OCI-LY3 (cell line): Measurements from ENCODE around the gene RTP1.

Experiments used
- H2AFZ ChIP-seq: fragments of 200-600, 300-600 bp; shearing (Covaris generic); 2 replicates; pipeline ENCODE4 v1.6.0; 2014; ENCODE audit warnings: antibody characterized with exemption, low read depth, low read length
- H3K27ac ChIP-seq: fragments of 200-600, 300-600 bp; sonication (generic); 2 replicates; pipeline ENCODE4 v1.5.1; 2014; ENCODE audit warnings: mild to moderate bottlenecking, low read length, moderate library complexity, mixed read lengths
- H3K27me3 ChIP-seq: fragments of 200-600, 300-600 bp; sonication (generic); 2 replicates; pipeline ENCODE4 v1.6.1; 2014; ENCODE audit warnings: low read depth, low read length, mixed read lengths
- H3K36me3 ChIP-seq: fragments of 200-600, 300-600 bp; sonication (generic); replicated peaks from 2 replicates; pipeline ENCODE3; 2014; ENCODE audit warnings: low read depth, low read length, mixed read lengths
- H3K4me1 ChIP-seq: fragments of 300-600, 200-600 bp; sonication (generic); 2 replicates; pipeline ENCODE4 v1.6.1; 2014; ENCODE audit warnings: low read length, mixed read lengths
- H3K4me2 ChIP-seq: fragments of 200-600, 300-600 bp; sonication (generic); 2 replicates; pipeline ENCODE4 v1.6.1; 2014; ENCODE audit warnings: low read length, mixed read lengths
- H3K4me3 ChIP-seq: fragments of 300-600, 200-600 bp; sonication (generic); 2 replicates; pipeline ENCODE4 v1.5.1; 2014; ENCODE audit warnings: antibody characterized with exemption, mild to moderate bottlenecking, low read length, moderate library complexity
- H3K79me2 ChIP-seq: fragments of 300-600, 200-600 bp; shearing (Covaris generic); 2 replicates; pipeline ENCODE4 v1.6.1; 2014; ENCODE audit warnings: mild to moderate bottlenecking, low read length, mixed read lengths
- H3K9ac ChIP-seq: fragments of 300-600, 200-600 bp; shearing (Covaris generic); 2 replicates; pipeline ENCODE4 v1.6.0; 2014; ENCODE audit warnings: mild to moderate bottlenecking, low read length, moderate library complexity
- H3K9me3 ChIP-seq: fragments of 200-600, 300-600 bp; shearing (Covaris generic); 2 replicates; pipeline ENCODE4 v1.6.1; 2014; ENCODE audit warnings: low read length, mixed read lengths; ENCODE audit not compliant: insufficient read depth
- H4K20me1 ChIP-seq: fragments of 200-600, 300-600 bp; sonication (generic); 2 replicates; pipeline ENCODE4 v1.6.1; 2016; ENCODE audit warnings: low read length, mixed read lengths; ENCODE audit not compliant: insufficient read depth
- EZH2phosphoT487 ChIP-seq: fragments of 200-600 bp; shearing (Covaris generic); IDR thresholded peaks from 2 replicates; pipeline ENCODE4 v1.6.1; 2018; ENCODE audit warnings: antibody characterized with exemption, mixed run types, low read depth
- TF ChIP-seq, protein P1 (sequence below): fragments of 200-600, 300-600 bp; sonication (generic); IDR thresholded peaks from 2 replicates; pipeline ENCODE4 v1.5.1; 2014; ENCODE audit warnings: antibody characterized with exemption, low read length, low read depth

Gene RTP1

DNA sequence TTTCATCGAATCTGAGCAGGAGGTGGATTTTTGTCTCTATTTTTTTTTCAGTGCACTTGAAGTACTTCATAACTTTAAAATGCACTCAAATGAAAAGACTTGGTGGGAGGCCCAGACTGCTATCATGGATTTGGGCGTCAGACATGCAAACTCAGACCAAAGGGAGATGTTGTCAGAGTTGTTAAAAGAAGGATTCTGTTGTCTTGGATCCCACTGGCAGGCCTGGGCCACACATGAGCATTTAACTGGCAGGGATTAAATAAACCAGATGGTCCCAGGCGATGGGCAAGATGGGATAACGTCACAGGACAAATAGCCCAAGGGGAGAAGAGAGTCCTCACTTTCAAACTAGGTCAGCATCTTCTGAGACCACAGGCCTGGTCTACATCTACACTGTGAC lies 15.4 kb downstream of the RTP1 start:
- TF ChIP-seq EZH2phosphoT487 = no peak
- TF ChIP-seq, protein P1, sequence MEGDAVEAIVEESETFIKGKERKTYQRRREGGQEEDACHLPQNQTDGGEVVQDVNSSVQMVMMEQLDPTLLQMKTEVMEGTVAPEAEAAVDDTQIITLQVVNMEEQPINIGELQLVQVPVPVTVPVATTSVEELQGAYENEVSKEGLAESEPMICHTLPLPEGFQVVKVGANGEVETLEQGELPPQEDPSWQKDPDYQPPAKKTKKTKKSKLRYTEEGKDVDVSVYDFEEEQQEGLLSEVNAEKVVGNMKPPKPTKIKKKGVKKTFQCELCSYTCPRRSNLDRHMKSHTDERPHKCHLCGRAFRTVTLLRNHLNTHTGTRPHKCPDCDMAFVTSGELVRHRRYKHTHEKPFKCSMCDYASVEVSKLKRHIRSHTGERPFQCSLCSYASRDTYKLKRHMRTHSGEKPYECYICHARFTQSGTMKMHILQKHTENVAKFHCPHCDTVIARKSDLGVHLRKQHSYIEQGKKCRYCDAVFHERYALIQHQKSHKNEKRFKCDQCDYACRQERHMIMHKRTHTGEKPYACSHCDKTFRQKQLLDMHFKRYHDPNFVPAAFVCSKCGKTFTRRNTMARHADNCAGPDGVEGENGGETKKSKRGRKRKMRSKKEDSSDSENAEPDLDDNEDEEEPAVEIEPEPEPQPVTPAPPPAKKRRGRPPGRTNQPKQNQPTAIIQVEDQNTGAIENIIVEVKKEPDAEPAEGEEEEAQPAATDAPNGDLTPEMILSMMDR = no peak
- no peaks in the 10 kb centered on the region for H3K36me3 ChIP-seq
- H2AFZ ChIP-seq = no peak overlapping the region
- H3K27me3 ChIP-seq = no peaks in the 10 kb centered on the region; the same call in 1 of the 2 replicates
- no peaks in the 10 kb centered on the region for H3K9me3 ChIP-seq
- H4K20me1 ChIP-seq = no peaks in the 10 kb centered on the region
- no peaks in the 10 kb centered on the region for H3K4me1 ChIP-seq
- no peak overlapping the region for H3K9ac ChIP-seq
- no peak overlapping the region for H3K4me2 ChIP-seq
- H3K79me2 ChIP-seq = no peaks in the 10 kb centered on the region
- H3K27ac ChIP-seq = no peak overlapping the region
- H3K4me3 ChIP-seq = no peak overlapping the region

- Histone ChIP-seq H3K79me2 (no peaks in the 10 kb centered on the region), H4K20me1 (no peaks in the 10 kb centered on the region), H3K9me3 (no peaks in the 10 kb centered on the region), H3K4me3 (no peak overlapping the region), H3K4me2 (no peak overlapping the region), H3K9ac (no peak overlapping the region), H3K36me3 (no peaks in the 10 kb centered on the region), H3K27ac (no peak overlapping the region), H3K4me1 (no peaks in the 10 kb centered on the region), H3K27me3 (peaks cover 4% of the 10 kb centered on the region; the same call in 1 of the 2 replicates), H2AFZ (no peak overlapping the region)
- TF ChIP-seq EZH2phosphoT487 = no peak
- TF ChIP-seq, protein P1 = no peak
Measured at GRCh38 chr3:187213616-187214015, 16.3 kb downstream of the RTP1 start.

DNA sequence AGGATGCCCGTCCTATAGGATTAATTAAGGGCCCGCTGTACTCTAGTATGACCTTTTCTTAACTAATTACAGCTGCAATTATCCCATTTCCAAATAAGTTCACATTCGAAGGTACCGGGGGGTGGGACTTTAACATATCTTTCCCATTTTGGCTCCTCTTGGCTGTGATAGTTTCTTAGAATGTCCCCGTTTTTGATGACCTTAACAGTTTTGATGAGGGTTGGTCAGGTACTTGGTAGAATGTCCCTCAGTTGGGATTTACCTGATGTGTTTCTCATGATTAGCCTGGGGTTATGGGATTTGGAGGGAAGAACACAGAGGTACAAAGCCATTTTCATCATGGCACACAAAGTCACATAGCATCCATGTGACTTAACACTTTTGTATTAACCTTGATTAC lies 18.2 kb downstream of the RTP1 start:
- Histone ChIP-seq H3K36me3 (no peaks in the 10 kb centered on the region), H3K9me3 (no peaks in the 10 kb centered on the region), H3K9ac (no peak overlapping the region), H3K27me3 (peaks cover 4% of the 10 kb centered on the region; the same call in 1 of the 2 replicates), H2AFZ (no peak overlapping the region), H4K20me1 (no peaks in the 10 kb centered on the region), H3K4me1 (no peaks in the 10 kb centered on the region), H3K4me3 (no peak overlapping the region), H3K79me2 (no peaks in the 10 kb centered on the region), H3K27ac (no peak overlapping the region), H3K4me2 (no peak overlapping the region)
- TF ChIP-seq, protein P1 = no peak
- TF ChIP-seq EZH2phosphoT487 = no peak

DNA sequence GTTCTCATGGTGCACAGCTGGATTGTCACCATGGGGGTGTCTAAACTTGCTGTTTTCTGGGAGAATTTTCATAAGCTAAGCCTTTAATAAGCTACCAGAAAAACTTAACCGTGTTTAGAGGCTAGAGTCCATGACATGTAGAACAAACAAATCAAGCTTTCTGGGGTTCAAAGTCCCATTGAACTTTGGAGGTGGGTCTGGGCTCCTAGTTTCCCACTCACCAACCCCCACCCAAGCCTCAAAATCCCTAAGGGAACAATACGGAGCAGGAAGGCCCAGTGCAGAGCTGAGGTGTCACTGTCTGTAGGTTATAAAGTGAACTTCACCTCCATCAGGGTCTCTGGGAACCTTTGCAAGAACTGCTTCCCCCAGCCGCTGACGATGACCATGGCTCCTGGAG lies 25.5 kb downstream of the RTP1 start:
- Histone ChIP-seq H3K4me1 (peaks cover 20% of the 10 kb centered on the region), H3K9ac (no peak overlapping the region), H3K4me2 (no peak overlapping the region), H3K36me3 (no peaks in the 10 kb centered on the region), H3K4me3 (no peak overlapping the region), H3K9me3 (no peaks in the 10 kb centered on the region), H4K20me1 (no peaks in the 10 kb centered on the region), H3K27me3 (peaks cover 3% of the 10 kb centered on the region; the same call in 1 of the 2 replicates), H3K79me2 (no peaks in the 10 kb centered on the region), H2AFZ (no peak overlapping the region), H3K27ac (no peak overlapping the region)
- TF ChIP-seq EZH2phosphoT487 = no peak
- TF ChIP-seq, protein P1 = no peak
